Mesenchymal stem cell (in vitro differentiated cells and primary cell): ENCODE measurements around the gene PDE9A.
"Not testable (repeated sequence)": the region's sequence is repeated elsewhere in the genome, so short reads cannot be mapped to it uniquely, and the experiment has no call there.

ENCODE experiments used
- DNase-seq: peaks from one replicate; pipeline ENCODE4 v3.0.0-alpha.2; 2013
- H2AFZ ChIP-seq: one replicate; pipeline ENCODE4 v1.6.1; 2013; ENCODE audit warnings: low read depth, mild to moderate bottlenecking, control low read depth, inconsistent platforms, low read length, moderate library complexity
- H2AK5ac ChIP-seq: 2 replicates; pipeline ENCODE4 v1.6.1; 2013; ENCODE audit warnings: low read length, moderate library complexity, mild to moderate bottlenecking, inconsistent platforms; ENCODE audit not compliant: severe bottlenecking
- H2BK120ac ChIP-seq: one replicate; pipeline ENCODE4 v1.6.1; 2013; ENCODE audit warnings: low read depth, mild to moderate bottlenecking, inconsistent platforms, low read length, moderate library complexity
- H2BK12ac ChIP-seq, 2 experiments: one replicate each; pipeline ENCODE4 v1.6.1; 2013; ENCODE audit warnings: inconsistent platforms in 2 of 2, low read length in 2 of 2, mild to moderate bottlenecking in 2 of 2, moderate library complexity in 2 of 2, control low read depth in 1 of 2
- H2BK15ac ChIP-seq: one replicate; pipeline ENCODE4 v1.6.1; 2013; ENCODE audit warnings: mild to moderate bottlenecking, low read depth, inconsistent platforms; ENCODE audit not compliant: poor library complexity, severe bottlenecking
- H2BK5ac ChIP-seq: 2 replicates; pipeline ENCODE4 v1.6.1; 2013; ENCODE audit warnings: low read depth, mild to moderate bottlenecking, low read length, control low read depth, inconsistent platforms; ENCODE audit not compliant: poor library complexity, severe bottlenecking
- H3K14ac ChIP-seq, 2 experiments: one replicate each; pipeline ENCODE4 v1.6.1; 2013; ENCODE audit warnings: inconsistent platforms in 2 of 2, low read length in 2 of 2, control low read depth in 1 of 2, mild to moderate bottlenecking in 1 of 2, moderate library complexity in 1 of 2
- H3K18ac ChIP-seq, 2 experiments: one replicate each; pipeline ENCODE4 v1.6.1; 2013; ENCODE audit warnings: inconsistent platforms in 2 of 2, low read length in 2 of 2, control low read depth in 1 of 2, low read depth in 1 of 2, mild to moderate bottlenecking in 1 of 2
- H3K23ac ChIP-seq, 2 experiments: one replicate each; pipeline ENCODE4 v1.6.1; 2013; ENCODE audit warnings: inconsistent platforms in 2 of 2, low read length in 2 of 2, mild to moderate bottlenecking in 2 of 2, moderate library complexity in 2 of 2, control low read depth in 1 of 2
- H3K27ac ChIP-seq: 2 replicates; pipeline ENCODE4 v1.5.1; 2013; ENCODE audit warnings: mild to moderate bottlenecking, moderate library complexity, low read length, control low read depth, inconsistent platforms; ENCODE audit not compliant: poor library complexity, severe bottlenecking
- H3K27me3 ChIP-seq, 2 experiments: 2 replicates each; pipeline versions ENCODE4 v1.6.1 to v1.7.0; 2013; ENCODE audit warnings: low read length in 2 of 2, mild to moderate bottlenecking in 2 of 2, moderate library complexity in 2 of 2, control low read depth in 1 of 2, inconsistent platforms in 1 of 2; ENCODE audit not compliant: control insufficient read depth in 1 of 2, insufficient read depth in 1 of 2
- H3K36me3 ChIP-seq, 2 experiments: 2 replicates each; pipeline versions ENCODE4 v1.6.1 to v1.7.0; 2013; ENCODE audit warnings: low read length in 2 of 2, control low read depth in 1 of 2, inconsistent platforms in 1 of 2, low read depth in 1 of 2, mild to moderate bottlenecking in 1 of 2; ENCODE audit not compliant: insufficient read depth in 2 of 2, control insufficient read depth in 1 of 2
- H3K4ac ChIP-seq, 2 experiments: one replicate each; pipeline ENCODE4 v1.6.1; 2013; ENCODE audit warnings: inconsistent platforms in 2 of 2, low read length in 2 of 2, mild to moderate bottlenecking in 2 of 2, moderate library complexity in 2 of 2, control low read depth in 1 of 2, low read depth in 1 of 2
- H3K4me1 ChIP-seq: 2 replicates; pipeline ENCODE4 v1.6.1; 2013; ENCODE audit warnings: low read depth, low read length, control low read depth; ENCODE audit not compliant: control insufficient read depth, insufficient read depth
- H3K4me2 ChIP-seq: 2 replicates; pipeline ENCODE4 v1.6.1; 2013; ENCODE audit warnings: low read length, mild to moderate bottlenecking, inconsistent platforms; ENCODE audit not compliant: poor library complexity, severe bottlenecking
- H3K4me3 ChIP-seq, 2 experiments: 2 replicates each; pipeline versions ENCODE4 v1.5.1 to v1.7.0; 2013; ENCODE audit warnings: low read length in 2 of 2, mild to moderate bottlenecking in 2 of 2, control low read depth in 1 of 2, low read depth in 1 of 2; ENCODE audit not compliant: insufficient read depth in 1 of 2
- H3K79me1 ChIP-seq: replicated peaks from 2 replicates; pipeline ENCODE4 v1.6.1; 2013; ENCODE audit warnings: mild to moderate bottlenecking, control low read depth, low read length, inconsistent platforms; ENCODE audit not compliant: poor library complexity, severe bottlenecking
- H3K9ac ChIP-seq: 2 replicates; pipeline ENCODE4 v1.7.0; 2013; ENCODE audit warnings: mild to moderate bottlenecking, low read length, moderate library complexity
- H3K9me3 ChIP-seq: 2 replicates; pipeline ENCODE4 v1.7.0; 2013; ENCODE audit warnings: mild to moderate bottlenecking, low read length; ENCODE audit not compliant: control insufficient read depth
- H4K8ac ChIP-seq: one replicate; pipeline ENCODE4 v1.6.1; 2013; ENCODE audit warnings: inconsistent platforms, mild to moderate bottlenecking, low read length, moderate library complexity
- H4K91ac ChIP-seq: one replicate; pipeline ENCODE4 v1.6.1; 2013; ENCODE audit warnings: mild to moderate bottlenecking, low read length, inconsistent platforms
- WGBS: methylation state at CpG from one replicate; pipeline ENCODE4 v1.1.7; 2013; ENCODE audit warnings: mixed read lengths; 5-methylcytosine and 5-hydroxymethylcytosine counted together

The PDE9A gene

GRCh38 chr21:42715427-42715826, 62.0 kb downstream of the PDE9A start:
- DNase-seq, H3K36me3 ChIP-seq, H3K4ac ChIP-seq, H2BK120ac ChIP-seq, H3K27me3 ChIP-seq, H3K18ac ChIP-seq, H2BK15ac ChIP-seq, H3K4me2 ChIP-seq, H3K23ac ChIP-seq, H4K8ac ChIP-seq, H2AK5ac ChIP-seq, H2BK5ac ChIP-seq, H2AFZ ChIP-seq, H4K91ac ChIP-seq, H3K4me3 ChIP-seq, H3K27ac ChIP-seq, H3K79me1 ChIP-seq, H2BK12ac ChIP-seq, H3K4me1 ChIP-seq, H3K9ac ChIP-seq, H3K9me3 ChIP-seq, H3K14ac ChIP-seq: not testable (repeated sequence)
- WGBS: 99% methylated on average over 7 of the region's 7 CpGs

GRCh38 chr21:42716074-42716473, 62.7 kb downstream of the PDE9A start:
- H2BK15ac ChIP-seq: no peak overlapping the region
- no peak overlapping the region for H3K4me2 ChIP-seq
- H4K8ac ChIP-seq: no peak overlapping the region
- no peak overlapping the region for H3K9ac ChIP-seq
- WGBS: 96% methylated on average over 3 of the region's 3 CpGs
- no peak overlapping the region for H2BK12ac ChIP-seq
- H3K27me3 ChIP-seq: no peaks in the 10 kb centered on the region
- no peak overlapping the region for H2AFZ ChIP-seq
- H2BK5ac ChIP-seq: no peak overlapping the region
- no peak overlapping the region for H3K14ac ChIP-seq
- H3K23ac ChIP-seq: no peak overlapping the region
- no peaks in the 10 kb centered on the region for H3K79me1 ChIP-seq
- no peak overlapping the region for H3K18ac ChIP-seq
- no peaks in the 10 kb centered on the region for H3K36me3 ChIP-seq
- no peak for DNase-seq
- H3K9me3 ChIP-seq: no peaks in the 10 kb centered on the region
- no peak overlapping the region for H4K91ac ChIP-seq
- no peak overlapping the region for H3K4ac ChIP-seq
- no peak overlapping the region for H3K4me3 ChIP-seq
- H2AK5ac ChIP-seq: no peak overlapping the region
- no peak overlapping the region for H2BK120ac ChIP-seq
- no peaks in the 10 kb centered on the region for H3K4me1 ChIP-seq
- no peak overlapping the region for H3K27ac ChIP-seq

GRCh38 chr21:42720484-42720883, 67.1 kb downstream of the PDE9A start:
- not testable (repeated sequence) for H3K79me1 ChIP-seq, H2BK120ac ChIP-seq, H2AFZ ChIP-seq, H2BK15ac ChIP-seq, H3K23ac ChIP-seq, H4K8ac ChIP-seq, H3K36me3 ChIP-seq, DNase-seq, H2BK5ac ChIP-seq, H3K4me3 ChIP-seq, H2BK12ac ChIP-seq, H3K4me2 ChIP-seq, H3K27me3 ChIP-seq, H3K4ac ChIP-seq, H2AK5ac ChIP-seq, H3K14ac ChIP-seq, H3K9me3 ChIP-seq, H4K91ac ChIP-seq, H3K27ac ChIP-seq, H3K9ac ChIP-seq
- 94% methylated on average over 12 of the region's 12 CpGs for WGBS
- Histone ChIP-seq H3K4me1 (peaks cover 17% of the 10 kb centered on the region), H3K18ac (peak overlapping the region in 1 of 2 experiments; percentile 6)

- Histone ChIP-seq H3K9me3 (no peaks in the 10 kb centered on the region), H3K4me2 (no peak overlapping the region), H3K18ac (peak overlapping the region; percentile 5 to 85), H2BK12ac (peak overlapping the region in 1 of 2 experiments; percentile 38), H2BK5ac (no peak overlapping the region), H3K27ac (no peak overlapping the region), H2BK120ac (peak overlapping the region; percentile 27), H4K91ac (peak overlapping the region; percentile 75), H2AFZ (no peak overlapping the region), H3K23ac (no peak overlapping the region), H2AK5ac (no peak overlapping the region), H3K36me3 (no peaks in the 10 kb centered on the region), H3K27me3 (no peaks in the 10 kb centered on the region), H4K8ac (peak overlapping the region; percentile 78), H3K4me3 (no peak overlapping the region), H3K9ac (no peak overlapping the region), H3K4me1 (peaks cover 17% of the 10 kb centered on the region), H2BK15ac (peak overlapping the region; percentile 63), H3K79me1 (no peaks in the 10 kb centered on the region), H3K14ac (no peak overlapping the region), H3K4ac (no peak overlapping the region)
- DNase-seq: peak; percentile 56
- 22% methylated on average over 5 of the region's 6 CpGs for whole genome bisulfite sequencing
These were observed 68.0 kb downstream of the PDE9A start for GRCh38 chr21:42721341-42721824.
